Left lung (tissue), 10 donors: ENCODE data around the gene QRSL1. TPM values are rescaled to one million over a fixed set of nuclear protein-coding genes. Genes with fewer than 3 reads are reported as not detected.
"Not testable (repeated sequence)": the region's sequence is repeated elsewhere in the genome, so short reads cannot be mapped to it uniquely, and the experiment has no call there.

Experiments used
- ATAC-seq: fragments of 200-7000 bp; cut with Tn5 transposase; one replicate; pipeline ENCODE4 v1.9.1; 2020; ENCODE audit warnings: moderate library complexity
- DNase-seq, 4 donors: peaks; one replicate each; pipeline ENCODE4 v3.0.0-alpha.2; 2013 to 2020
- H3K27ac ChIP-seq, 2 donors: fragments of 200-600 bp; sonication (generic) in 1 of 2; one replicate each; pipeline versions ENCODE4 v1.5.0 to v1.8.0; 2020 to 2021
- H3K27me3 ChIP-seq, 2 donors: fragments of 200-600 bp; sonication (generic) in 1 of 2; one replicate each; pipeline versions ENCODE4 v1.5.0 to v1.8.0; 2020 to 2021
- H3K36me3 ChIP-seq, 2 donors: fragments of 200-600 bp; sonication (generic) in 1 of 2; one replicate each; pipeline versions ENCODE4 v1.5.0 to v1.8.0; 2020 to 2021
- H3K4me1 ChIP-seq, 2 donors: fragments of 200-600 bp; one replicate each; pipeline ENCODE4 v1.8.0; 2021
- H3K4me3 ChIP-seq, 2 donors: fragments of 200-600 bp; sonication (generic) in 1 of 2; one replicate each; pipeline versions ENCODE4 v1.5.0 to v1.8.0; 2020 to 2021; ENCODE audit warnings: mild to moderate bottlenecking in 1 of 2
- H3K9me3 ChIP-seq, 2 donors: fragments of 200-600 bp; sonication (generic) in 1 of 2; one replicate each; pipeline versions ENCODE4 v1.5.0 to v1.8.0; 2020 to 2021
- CTCF ChIP-seq, 2 donors: fragments of 200-600 bp; sonication (generic) in 1 of 2; IDR thresholded peaks; one replicate each; pipeline versions ENCODE4 v1.5.0 to v1.8.0; 2021; ENCODE audit warnings: antibody characterized with exemption in 2 of 2
- intact Hi-C, 2 donors: fragments of 100-400 bp; cut with DNase I; formaldehyde crosslinking; loops; one replicate each; pipeline versions ENCODE4 v1.11.2 to v1.14.2; 2022
- polyA plus RNA-seq, 6 donors: library from polyadenylated mRNA; unstranded; fragments of 120-200 nt; gene quantifications; one replicate each; pipeline ENCODE4 v1.2.1, GENCODE V29; 2013; ENCODE audit not compliant: insufficient read length in 6 of 6
- total RNA-seq, 2 donors: library from RNA; stranded (reverse); fragmentation: NEBNext Ultra II Directional; extraction: Animal tissue kit (Norgen Biotek cat#: 25700); gene quantifications; one replicate each; pipeline ENCODE4 v1.2.1, GENCODE V29; 2021
- donor health status: DM: no; HTN: yes; CAD: no.
- donor health status: DM: no; HTN: no; CAD: no.

Gene QRSL1
- total and polyA plus RNA-seq, 8 donors, result 9.7 to 18.6 (median 16.3) TPM

GRCh38 chr6:106620931-106621672 lies 8.3 kb upstream of the QRSL1 start:
- Histone ChIP-seq H3K9me3 (no peaks in the 10 kb centered on the region), H3K4me3 (no peak overlapping the region), H3K36me3 (peaks cover 0 to 9% of the 10 kb centered on the region in 2 donors), H3K27me3 (no peaks in the 10 kb centered on the region), H3K27ac (no peak overlapping the region), H3K4me1 (no peaks in the 10 kb centered on the region)
- no peak for ATAC-seq
- intact Hi-C loops, result no loop called here
- DNase-seq, result no peak
- TF ChIP-seq CTCF (IDR thresholded peaks at IDR 0.05), result no peak

GRCh38 chr6:106622412-106622811 lies 7.0 kb upstream of the QRSL1 start:
- Histone ChIP-seq H3K27ac (no peak overlapping the region), H3K9me3 (no peaks in the 10 kb centered on the region), H3K4me3 (no peak overlapping the region), H3K36me3 (peaks cover 0 to 4% of the 10 kb centered on the region in 2 donors), H3K4me1 (no peaks in the 10 kb centered on the region), H3K27me3 (no peaks in the 10 kb centered on the region)
- ATAC-seq (no peak), DNase-seq (no peak)
- intact Hi-C loops, result no loop called here
- TF ChIP-seq CTCF (IDR thresholded peaks at IDR 0.05), result no peak

- no peak for TF ChIP-seq CTCF (IDR thresholded peaks at IDR 0.05)
These were observed 6.3 kb upstream of the QRSL1 start for GRCh38 chr6:106623039-106623438.

GRCh38 chr6:106626485-106626884 lies 2.9 kb upstream of the QRSL1 start:
- Histone ChIP-seq H3K4me1 (peaks cover 0 to 23% of the 10 kb centered on the region in 2 donors), H3K4me3 (no peak overlapping the region), H3K27ac (no peak overlapping the region), H3K36me3 (no peaks in the 10 kb centered on the region), H3K27me3 (no peaks in the 10 kb centered on the region), H3K9me3 (no peaks in the 10 kb centered on the region)
- ATAC-seq, result no peak
- intact Hi-C loops, result no loop called here
- no peak for TF ChIP-seq CTCF (IDR thresholded peaks at IDR 0.05)
- DNase-seq, result no peak

More at GRCh38 chr6:106623039-106623438, 6.3 kb upstream of the QRSL1 start:
- peaks cover 0 to 4% of the 10 kb centered on the region in 2 donors for H3K36me3 ChIP-seq
- no peaks in the 10 kb centered on the region for H3K27me3 ChIP-seq
- peaks cover 0 to 3% of the 10 kb centered on the region in 2 donors for H3K4me1 ChIP-seq
- DNase-seq (no peak), ATAC-seq (no peak)
- no peaks in the 10 kb centered on the region for H3K9me3 ChIP-seq
- no peak overlapping the region for H3K4me3 ChIP-seq
- intact Hi-C loops, result no loop called here
- H3K27ac ChIP-seq, result no peak overlapping the region

GRCh38 chr6:106627760-106628159 lies 1.6 kb upstream of the QRSL1 start:
- H3K4me3 ChIP-seq, intact Hi-C loops, ATAC-seq, H3K27ac ChIP-seq, H3K27me3 ChIP-seq, H3K9me3 ChIP-seq, DNase-seq, H3K36me3 ChIP-seq: not testable (repeated sequence)
- peaks cover 0 to 23% of the 10 kb centered on the region in 2 donors for H3K4me1 ChIP-seq
